ENCODE measurements around the gene MMADHC. TPM values are rescaled to one million over a fixed set of nuclear protein-coding genes. Genes with fewer than 3 reads are reported as not detected.
A peak's percentile ranks its signal among the peaks of the same experiment; 100 is the strongest.

The MMADHC gene
- polyA plus RNA-seq, 3 donors: 20.5 to 119 (median 97.9) TPM

DNA sequence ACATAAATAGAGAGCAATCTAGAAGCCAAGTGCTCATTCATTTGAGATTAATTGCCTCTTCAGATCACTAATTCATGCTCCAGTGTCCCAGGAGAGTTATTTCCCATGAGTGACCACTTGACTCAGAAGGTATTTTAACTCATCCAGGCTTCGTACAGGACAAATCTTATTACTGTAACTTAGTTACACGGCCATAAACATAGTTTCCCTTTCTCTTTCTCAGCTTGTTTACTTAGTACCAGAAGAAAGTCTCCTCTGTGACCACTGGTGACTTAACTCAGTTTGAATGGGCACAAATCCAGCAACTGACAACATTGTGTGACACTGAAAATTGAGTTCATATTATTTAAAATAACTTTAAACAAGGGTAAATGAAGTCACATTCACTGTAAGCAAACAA is 25.3 kb downstream of the MMADHC start:
- Histone ChIP-seq H3K79me2 (ENCODE audit: insufficient read depth, low read length) (no peaks in the 10 kb centered on the region), H3K27me3 (ENCODE audit: control insufficient read depth in 2 of 2, insufficient read depth in 2 of 2, low read length in 2 of 2) (no peaks in the 10 kb centered on the region), H3K4me1 (ENCODE audit: control insufficient read depth in 1 of 2, insufficient read depth in 2 of 2, low read length in 2 of 2) (no peaks in the 10 kb centered on the region), H3K27ac (ENCODE audit: low read depth in 1 of 2, low read length in 2 of 2) (no peak overlapping the region), H3K4me2 (replicated peaks; ENCODE audit: extremely low read depth, low read length, poor library complexity, severe bottlenecking) (no peak overlapping the region), H4K20me1 (ENCODE audit: insufficient read depth, low read length) (no peaks in the 10 kb centered on the region), H2AFZ (ENCODE audit: insufficient read depth, low read depth, low read length, poor library complexity, severe bottlenecking) (no peak overlapping the region), H3K4me3 (replicated peaks in 1 of 3; ENCODE audit: low read depth in 2 of 3, low read length in 3 of 3) (no peak overlapping the region), H3K9me3 (replicated peaks in 1 of 2; ENCODE audit: control insufficient read depth in 1 of 2, insufficient read depth in 1 of 2, low read length in 2 of 2) (no peaks in the 10 kb centered on the region), H3K9ac (ENCODE audit: insufficient read depth, low read length, poor library complexity, severe bottlenecking) (no peak overlapping the region), H3K36me3 (replicated peaks in 1 of 2; ENCODE audit: control insufficient read depth in 1 of 2, insufficient read depth in 2 of 2, low read length in 2 of 2) (peaks cover 13 to 15% of the 10 kb centered on the region in 2 donors)
- 83% methylated on average over 2 of the region's 2 CpGs for WGBS (ENCODE audit: insufficient coverage)
- H3K27ac Mint-ChIP-seq: no peak overlapping the region
- no peak for DNase-seq
- peaks cover 0 to 2% (median 0%) of the 10 kb centered on the region in 7 donors for H3K9me3 Mint-ChIP-seq
- peaks cover 0 to 4% (median 0%) of the 10 kb centered on the region in 3 donors for H3K27me3 Mint-ChIP-seq (ENCODE audit: low read depth in 3 of 3)
- H3K4me1 Mint-ChIP-seq: no peaks in the 10 kb centered on the region
- intact Hi-C loops (cut with micrococcal nuclease): loop anchor here in 1 of 2 donors (5.0 to 10.0 kb wide), 2 partner anchors 518 to 545 kb away; no protein-coding TSS in a partner anchor
- H3K36me3 Mint-ChIP-seq: peaks cover 9 to 19% of the 10 kb centered on the region in 2 donors
- TF ChIP-seq, protein P1, sequence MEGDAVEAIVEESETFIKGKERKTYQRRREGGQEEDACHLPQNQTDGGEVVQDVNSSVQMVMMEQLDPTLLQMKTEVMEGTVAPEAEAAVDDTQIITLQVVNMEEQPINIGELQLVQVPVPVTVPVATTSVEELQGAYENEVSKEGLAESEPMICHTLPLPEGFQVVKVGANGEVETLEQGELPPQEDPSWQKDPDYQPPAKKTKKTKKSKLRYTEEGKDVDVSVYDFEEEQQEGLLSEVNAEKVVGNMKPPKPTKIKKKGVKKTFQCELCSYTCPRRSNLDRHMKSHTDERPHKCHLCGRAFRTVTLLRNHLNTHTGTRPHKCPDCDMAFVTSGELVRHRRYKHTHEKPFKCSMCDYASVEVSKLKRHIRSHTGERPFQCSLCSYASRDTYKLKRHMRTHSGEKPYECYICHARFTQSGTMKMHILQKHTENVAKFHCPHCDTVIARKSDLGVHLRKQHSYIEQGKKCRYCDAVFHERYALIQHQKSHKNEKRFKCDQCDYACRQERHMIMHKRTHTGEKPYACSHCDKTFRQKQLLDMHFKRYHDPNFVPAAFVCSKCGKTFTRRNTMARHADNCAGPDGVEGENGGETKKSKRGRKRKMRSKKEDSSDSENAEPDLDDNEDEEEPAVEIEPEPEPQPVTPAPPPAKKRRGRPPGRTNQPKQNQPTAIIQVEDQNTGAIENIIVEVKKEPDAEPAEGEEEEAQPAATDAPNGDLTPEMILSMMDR (IDR thresholded peaks at IDR 0.05): no peak
- no peak overlapping the region for H3K4me3 Mint-ChIP-seq

DNA sequence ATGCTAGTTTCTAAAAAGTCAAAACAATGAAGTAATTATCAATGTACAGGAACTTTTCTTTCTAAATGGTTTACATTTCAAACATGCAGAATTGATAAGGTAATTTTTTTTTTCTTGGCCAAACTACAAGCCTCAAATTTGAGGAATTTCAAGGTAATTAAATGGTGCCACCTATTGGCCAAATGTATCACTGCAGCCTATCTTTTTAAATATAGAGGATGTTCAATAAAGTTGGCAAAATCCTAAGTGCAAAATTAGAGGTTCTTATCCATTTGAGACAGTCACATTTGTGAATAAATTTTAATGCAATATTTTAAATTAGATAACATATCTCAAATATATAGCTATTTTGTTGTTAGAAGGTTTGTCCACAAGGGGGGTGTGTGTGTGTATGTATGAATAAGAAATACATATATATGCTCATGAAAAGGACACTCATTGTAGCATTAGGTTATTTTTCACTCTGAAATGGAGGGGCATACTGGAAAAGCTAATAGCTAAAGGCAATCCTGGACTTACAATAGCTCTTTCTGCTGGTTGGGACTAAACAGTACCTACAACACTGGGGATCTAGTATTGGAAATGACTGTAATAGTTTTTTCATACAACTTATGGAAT is 26.2 kb downstream of the MMADHC start:
- peaks cover 0 to 2% (median 0%) of the 10 kb centered on the region in 7 donors for H3K9me3 Mint-ChIP-seq
- TF ChIP-seq, protein P1 (IDR thresholded peaks at IDR 0.05): peak; percentile 95
- H3K4me2 ChIP-seq (replicated peaks; ENCODE audit: extremely low read depth, low read length, poor library complexity, severe bottlenecking): no peak overlapping the region
- no peaks in the 10 kb centered on the region for H3K79me2 ChIP-seq (ENCODE audit: insufficient read depth, low read length)
- peak; percentile 7 to 44 (median 12) for DNase-seq
- H3K36me3 ChIP-seq (replicated peaks in 1 of 2; ENCODE audit: control insufficient read depth in 1 of 2, insufficient read depth in 2 of 2, low read length in 2 of 2): peaks cover 4 to 6% of the 10 kb centered on the region in 2 donors
- H3K27ac ChIP-seq (ENCODE audit: low read depth in 1 of 2, low read length in 2 of 2): no peak overlapping the region
- no peaks in the 10 kb centered on the region for H3K27me3 ChIP-seq (ENCODE audit: control insufficient read depth in 2 of 2, insufficient read depth in 2 of 2, low read length in 2 of 2)
- H3K36me3 Mint-ChIP-seq: peaks cover 9 to 11% of the 10 kb centered on the region in 2 donors
- H3K4me3 Mint-ChIP-seq: no peak overlapping the region
- H3K27ac Mint-ChIP-seq: no peak overlapping the region
- intact Hi-C loops (cut with micrococcal nuclease): loop anchor here (2.0 to 10.0 kb wide), 3 partner anchors 517 to 544 kb away; no protein-coding TSS in a partner anchor
- no peaks in the 10 kb centered on the region for H4K20me1 ChIP-seq (ENCODE audit: insufficient read depth, low read length)
- no peak overlapping the region for H2AFZ ChIP-seq (ENCODE audit: insufficient read depth, low read depth, low read length, poor library complexity, severe bottlenecking)
- peaks cover 0 to 4% (median 0%) of the 10 kb centered on the region in 3 donors for H3K27me3 Mint-ChIP-seq (ENCODE audit: low read depth in 3 of 3)
- no peak overlapping the region for H3K4me3 ChIP-seq (replicated peaks in 1 of 3; ENCODE audit: low read depth in 2 of 3, low read length in 3 of 3)
- H3K4me1 ChIP-seq (ENCODE audit: control insufficient read depth in 1 of 2, insufficient read depth in 2 of 2, low read length in 2 of 2): no peaks in the 10 kb centered on the region
- no peaks in the 10 kb centered on the region for H3K9me3 ChIP-seq (replicated peaks in 1 of 2; ENCODE audit: control insufficient read depth in 1 of 2, insufficient read depth in 1 of 2, low read length in 2 of 2)
- H3K4me1 Mint-ChIP-seq: no peaks in the 10 kb centered on the region
- no peak overlapping the region for H3K9ac ChIP-seq (ENCODE audit: insufficient read depth, low read length, poor library complexity, severe bottlenecking)
